Measurements from ENCODE around the gene BORCS5.

GRCh38 chr12:12333407-12334366, 23.2 kb upstream of the BORCS5 start:
- TF ChIP-seq CTCF (IDR thresholded peaks at IDR 0.05) = no peak
- no peak for TF ChIP-seq EZH2 (IDR thresholded peaks at IDR 0.05)

All from neural progenitor cell (in vitro differentiated cells).